ENCODE results near the gene SNX8.

SNX8 gene

GRCh38 chr7:2243458-2243857 is 70.8 kb downstream of the SNX8 start:
- DNase-seq (no peak), ATAC-seq (no peak)
- H3K27ac Mint-ChIP-seq = no peak overlapping the region
- H3K9me3 Mint-ChIP-seq = no peaks in the 10 kb centered on the region
- H3K36me3 Mint-ChIP-seq (ENCODE audit: low read depth) = peaks cover 16% of the 10 kb centered on the region
- no peaks in the 10 kb centered on the region for H3K27me3 Mint-ChIP-seq
- peak overlapping the region; percentile 94 for H3K4me3 Mint-ChIP-seq
- peaks cover 37% of the 10 kb centered on the region for H3K4me1 Mint-ChIP-seq

- ATAC-seq (peak; percentile 35), DNase-seq (peak; percentile 34)
- Mint-ChIP-seq H3K4me1 (peaks cover 31% of the 10 kb centered on the region), H3K27ac (peak overlapping the region; percentile 92), H3K27me3 (no peaks in the 10 kb centered on the region), H3K4me3 (peak overlapping the region; percentile 94), H3K9me3 (no peaks in the 10 kb centered on the region), H3K36me3 (ENCODE audit: low read depth) (peaks cover 21% of the 10 kb centered on the region)
Measured at GRCh38 chr7:2242541-2243429, 71.5 kb downstream of the SNX8 start.

GRCh38 chr7:2241580-2242540 is 72.4 kb downstream of the SNX8 start, which contains the start of the genes MRM2 and NUDT1:
TSS of gene MRM2 (minus strand) at chr7:2242205. CDS start at chr7:2242169, 36 bp downstream.
TSS of gene NUDT1 (plus strand) at chr7:2242226. CDS start at chr7:2244575, 2,349 bp downstream.
- Mint-ChIP-seq H3K9me3 (no peaks in the 10 kb centered on the region), H3K27ac (peak within 1 kb of the TSS; percentile 92), H3K36me3 (ENCODE audit: low read depth) (peaks cover 26% of the 10 kb centered on the region), H3K4me1 (peaks cover 35% of the 10 kb centered on the region), H3K27me3 (no peaks in the 10 kb centered on the region), H3K4me3 (peak within 1 kb of the TSS; percentile 94)
- ATAC-seq (peak; percentile 81), DNase-seq (peak; percentile 87)

GRCh38 chr7:2239242-2239641 is 75.0 kb downstream of the SNX8 start:
- H3K4me1 Mint-ChIP-seq = peaks cover 32% of the 10 kb centered on the region
- no peaks in the 10 kb centered on the region for H3K9me3 Mint-ChIP-seq
- DNase-seq = no peak
- H3K4me3 Mint-ChIP-seq = no peak overlapping the region
- H3K27me3 Mint-ChIP-seq = no peaks in the 10 kb centered on the region
- ATAC-seq = no peak
- H3K36me3 Mint-ChIP-seq (ENCODE audit: low read depth) = peaks cover 39% of the 10 kb centered on the region
- H3K27ac Mint-ChIP-seq = no peak overlapping the region

- Mint-ChIP-seq H3K36me3 (ENCODE audit: low read depth) (peaks cover 42% of the 10 kb centered on the region), H3K9me3 (no peaks in the 10 kb centered on the region), H3K27ac (peak overlapping the region; percentile 67), H3K4me1 (peaks cover 31% of the 10 kb centered on the region), H3K27me3 (no peaks in the 10 kb centered on the region), H3K4me3 (no peak overlapping the region)
- no peak for ATAC-seq
- no peak for DNase-seq
Measured at GRCh38 chr7:2237109-2237602, 77.1 kb downstream of the SNX8 start.

GRCh38 chr7:2233926-2234325 is 80.3 kb downstream of the SNX8 start:
- ATAC-seq (no peak), DNase-seq (no peak)
- H3K9me3 Mint-ChIP-seq = no peaks in the 10 kb centered on the region
- peak overlapping the region; percentile 21 for H3K4me3 Mint-ChIP-seq
- H3K27me3 Mint-ChIP-seq = no peaks in the 10 kb centered on the region
- no peak overlapping the region for H3K27ac Mint-ChIP-seq
- H3K4me1 Mint-ChIP-seq = peaks cover 32% of the 10 kb centered on the region
- peaks cover 36% of the 10 kb centered on the region for H3K36me3 Mint-ChIP-seq (ENCODE audit: low read depth)

- DNase-seq (peak; percentile 91), ATAC-seq (peak; percentile 85)
- H3K27me3 Mint-ChIP-seq = no peaks in the 10 kb centered on the region
- H3K27ac Mint-ChIP-seq = peak within 1 kb of the TSS; percentile 84
- H3K9me3 Mint-ChIP-seq = no peaks in the 10 kb centered on the region
- peak within 1 kb of the TSS; percentile 89 for H3K4me3 Mint-ChIP-seq
- peaks cover 30% of the 10 kb centered on the region for H3K36me3 Mint-ChIP-seq (ENCODE audit: low read depth)
- H3K4me1 Mint-ChIP-seq = peaks cover 32% of the 10 kb centered on the region
Measured at GRCh38 chr7:2232766-2233520, 81.3 kb downstream of the SNX8 start, which contains the start of gene MAD1L1. TSS of gene MAD1L1 (minus strand) at chr7:2232945. CDS start at chr7:2230133, 2,812 bp downstream.

GRCh38 chr7:2231992-2232765 is 82.1 kb downstream of the SNX8 start:
- Mint-ChIP-seq H3K4me3 (peak overlapping the region; percentile 89), H3K27ac (peak overlapping the region; percentile 69), H3K36me3 (ENCODE audit: low read depth) (peaks cover 27% of the 10 kb centered on the region), H3K4me1 (peaks cover 28% of the 10 kb centered on the region), H3K9me3 (no peaks in the 10 kb centered on the region), H3K27me3 (no peaks in the 10 kb centered on the region)
- ATAC-seq (peak; percentile 42), DNase-seq (peak; percentile 35)

GRCh38 chr7:2230882-2231281 is 83.4 kb downstream of the SNX8 start:
- no peak for DNase-seq
- ATAC-seq = no peak
- no peaks in the 10 kb centered on the region for H3K27me3 Mint-ChIP-seq
- no peak overlapping the region for H3K4me3 Mint-ChIP-seq
- no peak overlapping the region for H3K27ac Mint-ChIP-seq
- no peaks in the 10 kb centered on the region for H3K9me3 Mint-ChIP-seq
- H3K36me3 Mint-ChIP-seq (ENCODE audit: low read depth) = peaks cover 21% of the 10 kb centered on the region
- H3K4me1 Mint-ChIP-seq = peaks cover 28% of the 10 kb centered on the region

GRCh38 chr7:2230226-2230625 is 84.0 kb downstream of the SNX8 start:
- no peak for DNase-seq
- peaks cover 24% of the 10 kb centered on the region for H3K36me3 Mint-ChIP-seq (ENCODE audit: low read depth)
- no peak overlapping the region for H3K4me3 Mint-ChIP-seq
- peaks cover 28% of the 10 kb centered on the region for H3K4me1 Mint-ChIP-seq
- H3K27ac Mint-ChIP-seq = no peak overlapping the region
- no peaks in the 10 kb centered on the region for H3K9me3 Mint-ChIP-seq
- H3K27me3 Mint-ChIP-seq = no peaks in the 10 kb centered on the region
- no peak for ATAC-seq

- ATAC-seq (no peak), DNase-seq (no peak)
- Mint-ChIP-seq H3K4me1 (peaks cover 28% of the 10 kb centered on the region), H3K4me3 (no peak overlapping the region), H3K9me3 (no peaks in the 10 kb centered on the region), H3K36me3 (ENCODE audit: low read depth) (peaks cover 17% of the 10 kb centered on the region), H3K27me3 (no peaks in the 10 kb centered on the region), H3K27ac (no peak overlapping the region)
Measured at GRCh38 chr7:2229467-2229866, 84.8 kb downstream of the SNX8 start.

GRCh38 chr7:2228921-2229320 is 85.3 kb downstream of the SNX8 start:
- Mint-ChIP-seq H3K9me3 (no peaks in the 10 kb centered on the region), H3K27me3 (no peaks in the 10 kb centered on the region)
- DNase-seq = no peak

GRCh38 chr7:2227699-2228098 is 86.5 kb downstream of the SNX8 start:
- Mint-ChIP-seq H3K36me3 (ENCODE audit: low read depth) (peaks cover 19% of the 10 kb centered on the region), H3K4me3 (no peak overlapping the region), H3K27ac (no peak overlapping the region), H3K4me1 (peaks cover 17% of the 10 kb centered on the region), H3K27me3 (no peaks in the 10 kb centered on the region), H3K9me3 (no peaks in the 10 kb centered on the region)
- DNase-seq (no peak), ATAC-seq (no peak)

More at GRCh38 chr7:2228921-2229320, 85.3 kb downstream of the SNX8 start:
- Mint-ChIP-seq H3K4me1 (peaks cover 24% of the 10 kb centered on the region), H3K36me3 (ENCODE audit: low read depth) (peaks cover 20% of the 10 kb centered on the region), H3K27ac (no peak overlapping the region), H3K4me3 (no peak overlapping the region)
- ATAC-seq = no peak
